ENCODE data around the gene PNPLA7.
"Not testable (repeated sequence)": the region's sequence is repeated elsewhere in the genome, so short reads cannot be mapped to it uniquely, and the experiment has no call there.

The PNPLA7 gene

GRCh38 chr9:137511758-137512463 is 38.3 kb downstream of the PNPLA7 start:
- no peak for DNase-seq

GRCh38 chr9:137511126-137511525 is 39.1 kb downstream of the PNPLA7 start:
- not testable (repeated sequence) for DNase-seq

GRCh38 chr9:137509198-137509597 is 41.0 kb downstream of the PNPLA7 start:
- DNase-seq: no peak

GRCh38 chr9:137506702-137507171 is 43.5 kb downstream of the PNPLA7 start:
- peak; percentile 84 for DNase-seq

GRCh38 chr9:137506274-137506673 is 43.9 kb downstream of the PNPLA7 start:
- DNase-seq: no peak

GRCh38 chr9:137505421-137506140 is 44.6 kb downstream of the PNPLA7 start:
- DNase-seq: no peak

GRCh38 chr9:137504432-137504777 is 45.8 kb downstream of the PNPLA7 start:
- DNase-seq: no peak

- DNase-seq: no peak
These were observed 47.9 kb downstream of the PNPLA7 start for GRCh38 chr9:137502008-137502911.

GRCh38 chr9:137501457-137501856 is 48.7 kb downstream of the PNPLA7 start:
- DNase-seq: no peak

GRCh38 chr9:137500666-137501397 is 49.4 kb downstream of the PNPLA7 start:
- DNase-seq: no peak

- DNase-seq: no peak
These were observed 50.1 kb downstream of the PNPLA7 start for GRCh38 chr9:137499858-137500661.

- no peak for DNase-seq
These were observed 50.8 kb downstream of the PNPLA7 start for GRCh38 chr9:137499416-137499815.

GRCh38 chr9:137498720-137499150 is 51.5 kb downstream of the PNPLA7 start:
- DNase-seq: no peak

GRCh38 chr9:137497921-137498719 is 52.1 kb downstream of the PNPLA7 start:
- no peak for DNase-seq

GRCh38 chr9:137496601-137497375 is 53.4 kb downstream of the PNPLA7 start:
- no peak for DNase-seq

GRCh38 chr9:137494550-137495351 is 55.5 kb downstream of the PNPLA7 start:
- no peak for DNase-seq

- no peak for DNase-seq
These were observed 56.1 kb downstream of the PNPLA7 start for GRCh38 chr9:137494104-137494544.

- no peak for DNase-seq
These were observed 56.7 kb downstream of the PNPLA7 start for GRCh38 chr9:137493364-137494103.
